PC-9 (cell line): ENCODE data around the gene AMZ1. TPM values are rescaled to one million over a fixed set of nuclear protein-coding genes. Genes with fewer than 3 reads are reported as not detected.

Source experiments
- BruUV-seq: library from RNA; stranded (reverse); fragments of 400-500 nt; replicated peaks from 2 replicates; lab custom pipeline; 2021; lab: Mats Ljungman, UMichigan
- CTCF ChIA-PET: fragments of 300-600 bp; sonication (Branson Sonifier 250); formaldehyde crosslinking; loops from one replicate; lab custom pipeline; 2022; ENCODE audit warnings: antibody characterized with exemption; lab: Charles Lee
- POLR2A ChIA-PET: fragments of 300-600 bp; sonication (Branson Sonifier 250); formaldehyde crosslinking; loops from one replicate; lab custom pipeline; 2022; ENCODE audit warnings: antibody characterized with exemption; ENCODE audit not compliant: unreplicated experiment; lab: Charles Lee
- DNase-seq, 2 experiments: peaks; one replicate each; pipeline versions ENCODE4 v3.0.0 to v3.0.0-alpha.2; 2015 to 2022; ENCODE audit warnings: mixed read lengths in 1 of 2
- H2AFZ ChIP-seq: fragments of 200-600 bp; sonication (generic); 2 replicates; pipeline ENCODE4 v1.8.1; 2017; ENCODE audit warnings: antibody characterized with exemption
- H3F3A ChIP-seq: fragments of 200-600 bp; sonication (generic); 2 replicates; pipeline ENCODE4 v1.8.1; 2017; ENCODE audit warnings: antibody characterized with exemption, mild to moderate bottlenecking, low read depth; ENCODE audit not compliant: insufficient read depth
- H3K27ac ChIP-seq: fragments of 200-600 bp; sonication (generic); 2 replicates; pipeline ENCODE4 v1.6.1; 2016; ENCODE audit warnings: mixed run types
- H3K27me3 ChIP-seq: fragments of 200-600 bp; sonication (generic); 2 replicates; pipeline ENCODE4 v1.6.1; 2016; ENCODE audit warnings: low read depth, mixed run types; ENCODE audit not compliant: insufficient read depth
- H3K36me3 ChIP-seq: fragments of 200-600 bp; sonication (generic); 2 replicates; pipeline ENCODE4 v1.6.1; 2016; ENCODE audit warnings: low read depth, mixed run types
- H3K4me1 ChIP-seq: fragments of 200-600 bp; sonication (generic); replicated peaks from 2 replicates; pipeline ENCODE4 v1.6.1; 2016; ENCODE audit warnings: mixed run types; ENCODE audit not compliant: insufficient read depth
- H3K4me2 ChIP-seq: fragments of 200-600 bp; sonication (generic); 2 replicates; pipeline ENCODE4 v1.6.1; 2017; ENCODE audit warnings: mixed run types
- H3K4me3 ChIP-seq: fragments of 200-600 bp; sonication (generic); 2 replicates; pipeline ENCODE4 v1.6.1; 2016; ENCODE audit warnings: mixed run types
- H3K79me2 ChIP-seq: fragments of 200-600 bp; sonication (generic); 2 replicates; pipeline ENCODE4 v1.6.1; 2017; ENCODE audit warnings: low read depth, mixed run types
- H3K9me2 ChIP-seq: fragments of 200-600 bp; sonication (generic); 2 replicates; pipeline ENCODE4 v1.8.1; 2017; ENCODE audit warnings: mild to moderate bottlenecking; ENCODE audit not compliant: insufficient read depth
- H3K9me3 ChIP-seq: fragments of 200-600 bp; sonication (generic); 2 replicates; pipeline ENCODE4 v1.8.1; 2016; ENCODE audit warnings: low read depth; ENCODE audit not compliant: insufficient read depth
- H4K20me1 ChIP-seq: fragments of 200-600 bp; sonication (generic); 2 replicates; pipeline ENCODE4 v1.8.1; 2017; ENCODE audit not compliant: insufficient read depth
- EZH2 ChIP-seq: fragments of 200-600 bp; sonication (generic); IDR thresholded peaks from 2 replicates; pipeline ENCODE4 v1.8.0; 2017; ENCODE audit warnings: antibody characterized with exemption, low read depth
- intact Hi-C: fragments of 100-400 bp; cut with micrococcal nuclease; formaldehyde crosslinking; loops from one replicate; pipeline ENCODE4 v1.10.0; 2022; ENCODE audit not compliant: unreplicated experiment
- total RNA-seq: library from RNA; stranded (reverse); gene quantifications from 2 replicates; pipeline ENCODE4 v1.2.3, GENCODE V29; 2021
- TF ChIP-seq, protein P1 (sequence below): fragments of 200-600 bp; sonication (generic); conservative IDR thresholded peaks from 2 replicates; pipeline ENCODE4 v1.6.1; 2017; ENCODE audit warnings: mixed run types, antibody characterized with exemption, mild to moderate bottlenecking, moderate library complexity

AMZ1 gene
- total RNA-seq, 1 experiment from 2014 or later = not detected

DNA sequence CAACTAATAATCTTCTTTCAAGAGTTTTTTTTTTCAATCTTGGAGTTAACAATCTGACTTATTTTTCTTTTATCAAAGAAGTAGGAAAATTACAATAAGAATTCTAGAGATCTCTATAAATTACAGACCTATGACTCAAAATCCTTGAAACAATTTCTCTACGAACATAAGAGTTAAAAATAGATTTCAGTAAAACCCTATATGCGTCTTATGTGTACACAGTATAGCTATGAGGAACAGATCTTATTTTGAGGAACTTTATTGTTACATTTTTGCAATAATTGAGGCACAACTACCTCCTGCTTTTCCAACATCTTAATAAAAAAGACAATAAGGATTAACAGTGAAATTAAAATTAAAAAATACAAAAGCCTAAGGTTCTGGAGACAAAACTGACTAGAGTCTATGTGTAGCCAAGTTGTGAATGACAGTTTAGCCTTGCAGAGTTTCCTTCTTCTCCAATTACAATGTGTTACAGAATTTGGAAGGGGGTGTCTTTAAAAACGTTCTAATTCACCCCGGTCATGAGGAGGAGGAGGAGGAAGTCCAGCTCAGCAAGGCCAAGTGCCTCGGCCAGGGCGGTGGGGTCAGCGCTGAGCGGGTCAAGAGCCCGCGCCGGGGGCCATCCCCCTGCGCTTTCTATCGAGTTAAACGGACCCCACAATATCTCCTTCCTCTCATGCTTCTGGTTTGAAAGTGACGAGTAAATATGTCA, 40.5 kb downstream of the AMZ1 start:
- no peak overlapping the region for H3K27ac ChIP-seq

DNA sequence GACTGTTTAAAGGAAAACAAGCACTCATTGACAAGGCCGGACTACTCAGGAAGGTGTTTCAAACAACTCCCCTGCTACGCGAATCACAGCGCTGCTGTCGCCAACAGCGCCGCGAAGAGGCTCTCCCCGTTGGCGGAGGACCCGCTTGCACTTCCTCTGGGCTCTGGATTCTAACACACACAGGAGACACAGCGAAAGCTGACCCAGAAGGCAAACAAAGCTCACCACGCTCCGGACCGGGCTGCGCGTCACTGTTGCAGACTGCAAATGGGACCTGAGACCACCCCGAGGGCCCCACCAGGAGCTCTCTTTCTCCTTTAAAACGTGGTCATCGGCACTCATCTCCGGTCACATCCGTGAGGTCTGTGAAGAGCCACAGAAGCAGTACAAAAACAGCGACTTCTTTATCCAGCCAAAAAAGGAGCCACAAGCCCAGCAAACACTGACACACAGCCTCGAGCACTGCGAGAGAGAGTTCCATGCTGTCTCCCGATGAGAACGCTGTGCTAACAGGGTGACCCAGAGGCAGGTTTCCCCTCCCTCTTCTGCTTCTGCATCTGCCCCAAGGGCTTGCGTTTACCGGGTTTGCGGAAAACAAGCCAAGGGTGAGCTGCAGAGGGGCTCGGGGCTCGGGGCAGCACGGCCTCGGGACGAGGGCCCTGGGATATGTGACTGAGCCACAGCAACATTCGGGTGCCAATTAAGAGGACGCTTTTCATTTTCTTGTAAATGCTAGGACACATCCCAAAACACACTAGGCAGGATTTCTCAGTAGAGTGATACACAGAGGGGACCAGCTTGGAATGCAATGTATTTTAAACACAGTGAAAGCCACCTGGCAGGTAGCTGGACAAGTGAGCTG, 41.3 kb downstream of the AMZ1 start:
- H3K27ac ChIP-seq = no peak overlapping the region
- BruUV-seq = no TSS peak
- no peak overlapping the region for H2AFZ ChIP-seq
- TF ChIP-seq EZH2 = no peak
- TF ChIP-seq, protein P1, sequence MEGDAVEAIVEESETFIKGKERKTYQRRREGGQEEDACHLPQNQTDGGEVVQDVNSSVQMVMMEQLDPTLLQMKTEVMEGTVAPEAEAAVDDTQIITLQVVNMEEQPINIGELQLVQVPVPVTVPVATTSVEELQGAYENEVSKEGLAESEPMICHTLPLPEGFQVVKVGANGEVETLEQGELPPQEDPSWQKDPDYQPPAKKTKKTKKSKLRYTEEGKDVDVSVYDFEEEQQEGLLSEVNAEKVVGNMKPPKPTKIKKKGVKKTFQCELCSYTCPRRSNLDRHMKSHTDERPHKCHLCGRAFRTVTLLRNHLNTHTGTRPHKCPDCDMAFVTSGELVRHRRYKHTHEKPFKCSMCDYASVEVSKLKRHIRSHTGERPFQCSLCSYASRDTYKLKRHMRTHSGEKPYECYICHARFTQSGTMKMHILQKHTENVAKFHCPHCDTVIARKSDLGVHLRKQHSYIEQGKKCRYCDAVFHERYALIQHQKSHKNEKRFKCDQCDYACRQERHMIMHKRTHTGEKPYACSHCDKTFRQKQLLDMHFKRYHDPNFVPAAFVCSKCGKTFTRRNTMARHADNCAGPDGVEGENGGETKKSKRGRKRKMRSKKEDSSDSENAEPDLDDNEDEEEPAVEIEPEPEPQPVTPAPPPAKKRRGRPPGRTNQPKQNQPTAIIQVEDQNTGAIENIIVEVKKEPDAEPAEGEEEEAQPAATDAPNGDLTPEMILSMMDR = no peak
- peaks cover 24% of the 10 kb centered on the region for H3F3A ChIP-seq
- ChIA-PET CTCF (no interaction called here), POLR2A (no interaction called here)
- peaks cover 18% of the 10 kb centered on the region for H3K4me1 ChIP-seq
- H3K9me3 ChIP-seq = peaks cover 7% of the 10 kb centered on the region; the same call in 1 of the 2 replicates
- H3K27me3 ChIP-seq = no peaks in the 10 kb centered on the region
- no peak for DNase-seq
- H4K20me1 ChIP-seq = no peaks in the 10 kb centered on the region; the same call in 1 of the 2 replicates
- intact Hi-C loops = no loop called here
- H3K9me2 ChIP-seq = no peaks in the 10 kb centered on the region
- H3K4me3 ChIP-seq = no peak overlapping the region
- peaks cover 34% of the 10 kb centered on the region for H3K79me2 ChIP-seq
- peaks cover 29% of the 10 kb centered on the region for H3K36me3 ChIP-seq
- H3K4me2 ChIP-seq = no peak overlapping the region

More for the DNA sequence above, 40.5 kb downstream of the AMZ1 start:
- Histone ChIP-seq H3K4me3 (no peak overlapping the region), H4K20me1 (no peaks in the 10 kb centered on the region; the same call in 1 of the 2 replicates), H3K27me3 (no peaks in the 10 kb centered on the region), H3K4me1 (peaks cover 11% of the 10 kb centered on the region), H3K79me2 (peaks cover 30% of the 10 kb centered on the region), H3K36me3 (peaks cover 29% of the 10 kb centered on the region), H2AFZ (no peak overlapping the region), H3K4me2 (no peak overlapping the region), H3F3A (peaks cover 16% of the 10 kb centered on the region), H3K9me2 (no peaks in the 10 kb centered on the region), H3K9me3 (0 out of 2 replicates have a peak, but pooled peaks cover 1% of the 10 kb centered on the region)
- no TSS peak for BruUV-seq
- CTCF ChIA-PET = no interaction called here
- TF ChIP-seq, protein P1 = no peak
- no peak for TF ChIP-seq EZH2
- POLR2A ChIA-PET = no interaction called here
- intact Hi-C loops = no loop called here
- DNase-seq = no peak

DNA sequence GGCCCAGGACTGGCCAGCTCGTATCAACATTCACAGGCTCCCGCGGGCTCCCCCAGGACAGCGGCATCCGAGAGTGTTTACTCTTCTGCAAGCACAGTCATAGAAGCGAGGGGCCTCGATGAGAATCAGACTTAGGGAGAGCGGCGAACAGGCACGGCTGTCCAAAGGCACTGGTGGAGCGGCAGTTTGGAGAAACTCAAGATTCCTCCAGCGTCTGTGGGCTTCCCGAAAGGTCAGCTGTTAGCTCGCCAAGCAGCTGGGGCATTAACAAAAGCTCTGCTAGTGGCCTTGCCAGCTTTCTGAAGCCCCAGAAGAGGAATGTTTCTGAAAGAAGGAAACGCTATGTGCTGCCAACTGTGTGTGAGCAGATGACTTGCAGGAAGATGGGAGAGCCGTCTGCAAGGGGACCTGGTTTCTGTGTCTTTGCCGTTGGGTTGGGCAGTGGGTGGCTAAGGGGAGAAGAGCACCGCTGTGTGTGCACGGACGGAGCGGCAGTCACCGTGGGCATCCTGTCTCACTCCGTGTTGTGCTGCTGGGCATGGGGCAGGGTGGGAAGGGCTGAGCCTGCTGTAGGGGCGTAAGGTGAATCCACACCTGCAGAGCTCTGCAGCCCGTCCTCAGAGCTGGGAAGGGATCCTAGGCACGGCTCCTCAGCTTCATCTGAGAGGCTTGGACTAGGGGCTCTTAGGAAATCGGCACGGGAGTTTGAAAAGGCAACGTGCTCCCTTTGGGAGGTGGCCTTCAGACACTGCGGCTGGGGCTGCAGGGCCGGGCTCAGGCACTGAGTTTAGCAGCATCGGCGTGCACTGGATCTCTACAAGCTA, 42.1 kb downstream of the AMZ1 start:
- TF ChIP-seq, protein P1 = no peak
- TF ChIP-seq EZH2 = no peak
- Histone ChIP-seq H2AFZ (no peak overlapping the region), H3K4me2 (no peak overlapping the region), H4K20me1 (no peaks in the 10 kb centered on the region; the same call in 1 of the 2 replicates), H3K79me2 (peaks cover 41% of the 10 kb centered on the region), H3F3A (peaks cover 24% of the 10 kb centered on the region), H3K4me3 (no peak overlapping the region), H3K36me3 (peaks cover 29% of the 10 kb centered on the region), H3K4me1 (peaks cover 19% of the 10 kb centered on the region), H3K27ac (no peak overlapping the region), H3K9me2 (no peaks in the 10 kb centered on the region), H3K9me3 (peaks cover 7% of the 10 kb centered on the region; the same call in 1 of the 2 replicates), H3K27me3 (no peaks in the 10 kb centered on the region)
- POLR2A ChIA-PET = no interaction called here
- TSS peak; percentile 13 for BruUV-seq
- CTCF ChIA-PET = interaction anchor here (0.6 kb wide), 1 partner anchor 263 kb away, joined by 7 read pairs; no protein-coding TSS in a partner anchor
- intact Hi-C loops = loop anchor here (5.0 kb wide), 1 partner anchor 132 kb away; no protein-coding TSS in a partner anchor
- no peak for DNase-seq
